HG02870 (cell line): ENCODE results near the gene ST6GALNAC1.
"Not testable (repeated sequence)": the region's sequence is repeated elsewhere in the genome, so short reads cannot be mapped to it uniquely, and the experiment has no call there.

ENCODE experiments used
- ATAC-seq: cut with Tn5 transposase; IDR thresholded peaks from one replicate; pipeline ENCODE4 v1.9.1; 2021; ENCODE audit warnings: mild to moderate bottlenecking, moderate library complexity; ENCODE audit not compliant: unreplicated experiment

ST6GALNAC1 gene

DNA sequence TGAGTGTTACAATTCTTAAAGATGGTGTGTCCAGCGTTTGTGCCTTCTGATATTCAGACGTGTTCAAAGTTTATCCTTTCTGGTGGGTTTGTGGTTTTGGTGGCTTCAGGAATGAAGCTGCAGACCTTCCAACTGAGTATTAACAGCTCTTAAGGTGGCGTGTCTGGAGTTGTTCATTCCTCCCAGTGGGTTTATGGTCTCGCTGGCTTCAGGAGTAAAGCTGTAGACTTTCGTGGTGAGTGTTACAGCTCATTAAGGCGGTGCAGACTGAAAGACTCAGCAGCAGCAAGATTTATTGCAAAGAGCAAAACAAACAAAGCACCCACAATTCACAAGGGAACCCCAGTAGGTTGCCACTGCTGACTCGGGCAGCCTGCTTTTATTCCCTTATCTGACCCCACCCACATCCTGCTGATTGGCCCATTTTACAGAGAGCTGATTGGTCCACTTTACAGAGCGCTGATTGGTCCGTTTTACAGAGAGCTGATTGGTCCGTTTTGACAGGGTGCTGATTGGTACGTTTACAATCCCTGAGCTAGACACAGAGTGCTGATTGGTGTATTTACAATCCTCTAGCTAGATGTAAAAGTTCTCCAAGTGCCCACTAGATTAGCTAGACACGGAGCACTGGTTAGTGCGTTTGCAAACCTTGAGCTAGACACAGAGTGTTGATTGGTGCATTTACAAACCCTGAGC is 29.3 kb downstream of the ST6GALNAC1 start:
- not testable (repeated sequence) for ATAC-seq

GRCh38 chr17:76612977-76613851 is 30.3 kb downstream of the ST6GALNAC1 start:
- ATAC-seq: no peak

DNA sequence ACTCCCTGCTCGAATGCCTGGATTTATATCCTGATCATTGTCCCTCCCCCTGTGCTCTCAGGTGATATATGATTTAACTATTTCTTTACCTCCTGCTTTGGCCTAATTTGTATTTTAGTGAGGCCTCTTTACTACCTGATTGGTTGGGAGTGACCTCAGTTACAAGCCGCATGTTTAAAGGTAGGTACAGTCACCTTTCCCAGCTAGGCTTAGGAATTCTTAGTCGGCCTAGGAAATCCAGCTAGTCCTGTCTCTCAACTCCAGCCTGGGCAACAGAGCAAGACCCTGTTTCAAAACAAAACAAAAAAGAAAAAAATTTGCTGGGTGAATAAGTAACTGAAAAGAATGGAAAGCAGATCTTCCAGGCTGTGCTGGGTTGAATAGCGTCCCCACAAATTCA is 31.1 kb downstream of the ST6GALNAC1 start:
- no peak for ATAC-seq

GRCh38 chr17:76611758-76612157 is 31.8 kb downstream of the ST6GALNAC1 start:
- no peak for ATAC-seq

- not testable (repeated sequence) for ATAC-seq
These were observed 32.3 kb downstream of the ST6GALNAC1 start for GRCh38 chr17:76611080-76611749.

DNA sequence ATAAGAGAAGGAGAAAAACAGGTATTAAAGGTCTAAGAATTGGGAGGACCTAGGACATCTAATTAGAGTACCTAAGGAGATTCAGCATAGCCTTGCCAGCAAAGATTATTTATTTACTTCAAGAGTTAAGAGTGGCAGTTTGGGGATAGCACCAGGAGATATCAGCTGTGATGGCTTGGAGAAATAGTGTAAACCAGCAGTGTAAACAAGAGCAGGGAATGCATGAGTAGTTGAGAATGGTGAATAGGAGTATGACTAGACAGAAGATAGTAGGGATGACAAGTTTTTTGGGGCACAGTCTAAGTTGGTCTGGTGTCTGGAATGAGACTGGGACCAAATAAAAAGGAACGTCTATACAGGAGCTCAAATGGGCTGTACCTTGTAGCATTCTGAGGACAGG is 36.9 kb downstream of the ST6GALNAC1 start:
- ATAC-seq: not testable (repeated sequence)

- ATAC-seq: no peak
These were observed 42.5 kb downstream of the ST6GALNAC1 start for GRCh38 chr17:76601065-76601464.

DNA sequence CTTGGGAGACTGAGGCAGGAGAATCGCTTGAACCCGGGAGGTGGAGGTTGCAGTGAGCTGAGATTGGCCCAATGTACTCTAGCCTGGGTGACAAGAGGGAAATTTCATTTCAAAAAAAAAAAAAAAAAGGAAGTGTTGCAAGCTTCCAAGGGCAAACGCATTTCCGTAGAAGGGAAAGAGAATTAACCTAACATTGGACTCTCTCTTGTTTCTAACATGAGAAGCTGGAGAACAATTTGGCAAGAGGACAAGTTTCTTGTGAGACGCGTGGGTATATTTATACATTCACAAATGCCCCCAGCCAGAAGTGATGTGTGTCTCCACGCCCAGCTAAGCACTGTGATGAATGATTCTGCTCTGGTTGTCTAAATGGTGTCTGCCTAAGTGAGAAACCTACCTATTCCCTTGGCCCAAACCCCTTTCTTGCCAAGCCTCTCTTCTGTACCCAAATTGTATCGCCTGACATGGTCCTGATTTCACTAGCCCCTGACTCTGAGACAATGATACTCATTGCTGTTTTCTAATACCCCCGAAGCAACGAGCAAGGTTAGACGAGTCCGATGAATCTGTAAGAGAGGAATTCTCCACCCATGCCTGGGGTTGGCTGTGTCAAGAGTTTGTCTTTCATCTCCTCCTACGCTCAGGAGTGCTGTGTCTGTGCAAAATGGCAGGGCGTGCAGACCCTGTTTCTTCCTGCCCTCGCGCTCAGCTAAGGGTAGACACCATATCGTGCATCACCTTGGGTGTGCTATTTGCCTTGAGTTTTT is 43.7 kb downstream of the ST6GALNAC1 start:
- no peak for ATAC-seq

- no peak for ATAC-seq
These were observed 45.5 kb downstream of the ST6GALNAC1 start for GRCh38 chr17:76598004-76598439.

DNA sequence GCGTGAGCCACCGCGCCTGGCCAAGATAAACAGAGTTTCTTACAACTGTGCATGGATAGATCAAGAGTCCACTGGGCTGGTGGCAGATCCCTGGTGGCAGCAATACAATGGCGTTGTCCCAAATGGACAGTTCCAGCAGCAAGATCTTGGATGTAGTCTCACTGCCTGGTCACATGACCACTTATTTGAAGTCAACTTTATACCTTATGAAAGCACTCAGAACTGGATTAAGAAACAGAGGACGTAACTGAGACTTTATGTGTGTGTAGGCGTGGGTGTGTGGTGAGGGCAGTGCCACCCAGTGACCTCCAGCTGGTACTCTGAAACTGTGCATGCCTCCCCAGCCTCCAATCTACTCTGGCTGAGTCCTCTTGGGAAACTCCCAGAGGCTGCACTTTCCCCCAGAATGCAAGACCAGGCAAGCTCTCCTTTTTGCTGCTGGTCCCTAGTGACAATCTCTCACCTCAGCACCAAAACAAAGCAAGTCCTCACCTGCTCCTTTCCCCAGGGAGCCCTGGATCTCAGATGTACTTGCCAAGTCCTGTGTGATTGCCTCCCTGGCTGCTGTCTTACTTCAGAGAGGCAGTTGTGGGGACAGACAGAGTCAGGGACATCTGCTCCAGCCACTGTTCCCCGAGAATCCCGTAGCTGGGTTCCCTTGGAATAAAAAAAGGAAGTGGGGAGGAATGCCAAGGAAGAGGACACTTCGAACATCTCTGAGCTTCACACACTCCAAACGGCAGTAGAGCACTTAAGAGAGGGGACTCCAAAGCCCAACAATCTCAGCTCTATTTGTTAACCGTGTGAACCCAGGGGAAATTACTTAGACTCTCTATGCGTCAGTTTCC is 46.2 kb downstream of the ST6GALNAC1 start:
- ATAC-seq: no peak

DNA sequence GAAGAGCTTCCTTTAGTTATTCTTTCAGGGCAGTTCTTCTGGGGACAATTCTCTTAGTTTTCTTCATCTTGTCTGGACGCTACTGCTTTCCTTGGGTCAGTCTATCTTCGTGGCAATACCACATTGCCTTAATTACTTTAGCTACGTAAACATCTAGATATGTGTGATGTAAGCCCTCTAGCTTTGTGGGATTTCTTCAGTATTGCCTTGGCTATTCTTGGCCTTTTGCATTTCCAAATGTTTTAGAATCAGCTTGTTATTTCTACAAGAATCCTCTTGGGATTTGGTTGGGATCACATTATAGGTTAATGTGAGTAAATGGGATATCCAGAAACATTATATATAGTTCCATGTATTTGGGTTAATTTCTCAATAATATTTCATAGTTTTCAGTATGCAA is 48.9 kb downstream of the ST6GALNAC1 start:
- ATAC-seq: no peak

DNA sequence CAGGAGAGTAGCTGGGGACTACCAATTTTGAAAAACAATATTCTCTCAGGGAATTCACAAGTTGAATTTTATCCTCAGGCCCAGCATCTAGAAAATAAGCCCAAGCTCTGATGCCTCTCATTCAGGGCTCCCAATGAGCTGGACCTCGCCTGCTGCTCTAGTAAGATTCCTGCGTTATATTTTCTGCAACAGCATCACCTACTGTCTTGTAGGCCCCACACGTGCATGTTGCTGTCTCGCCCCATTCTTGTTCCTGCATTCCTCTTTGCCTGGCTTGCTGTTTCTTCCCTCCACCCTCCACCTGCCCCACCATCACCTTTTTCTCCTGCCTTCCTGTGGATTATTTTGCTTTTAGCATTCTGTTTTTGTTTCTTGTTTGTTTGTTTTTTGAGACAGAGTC is 49.6 kb downstream of the ST6GALNAC1 start:
- no peak for ATAC-seq

- ATAC-seq: no peak
These were observed 50.2 kb downstream of the ST6GALNAC1 start for GRCh38 chr17:76593384-76593826.

GRCh38 chr17:76588182-76588581 is 55.4 kb downstream of the ST6GALNAC1 start:
- ATAC-seq: no peak

GRCh38 chr17:76586741-76587487 is 56.6 kb downstream of the ST6GALNAC1 start:
- ATAC-seq: no peak

GRCh38 chr17:76585649-76586593 is 57.6 kb downstream of the ST6GALNAC1 start, which contains the start of gene ST6GALNAC2:
ST6GALNAC2 (minus strand) TSS chr17:76585860; CDS start chr17:76585808, 52 bp downstream.
- ATAC-seq: no peak

- ATAC-seq: no peak
These were observed 58.4 kb downstream of the ST6GALNAC1 start for GRCh38 chr17:76585033-76585648.
